Stimulated activated CD8-positive, alpha-beta memory T cell treated with anti-CD3 and anti-CD28 coated beads, Interleukin-2, amount 100 ng/mL, for 48 hours (primary cell): Measurements from ENCODE around the gene SLC15A2.
"Not testable (repeated sequence)": the region's sequence is repeated elsewhere in the genome, so short reads cannot be mapped to it uniquely, and the experiment has no call there.

ENCODE experiments used
- DNase-seq, 2 donors: peaks; one replicate each; pipeline ENCODE4 v3.0.0-alpha.2; 2020; ENCODE audit warnings: low read depth in 2 of 2

Gene SLC15A2, protein sequence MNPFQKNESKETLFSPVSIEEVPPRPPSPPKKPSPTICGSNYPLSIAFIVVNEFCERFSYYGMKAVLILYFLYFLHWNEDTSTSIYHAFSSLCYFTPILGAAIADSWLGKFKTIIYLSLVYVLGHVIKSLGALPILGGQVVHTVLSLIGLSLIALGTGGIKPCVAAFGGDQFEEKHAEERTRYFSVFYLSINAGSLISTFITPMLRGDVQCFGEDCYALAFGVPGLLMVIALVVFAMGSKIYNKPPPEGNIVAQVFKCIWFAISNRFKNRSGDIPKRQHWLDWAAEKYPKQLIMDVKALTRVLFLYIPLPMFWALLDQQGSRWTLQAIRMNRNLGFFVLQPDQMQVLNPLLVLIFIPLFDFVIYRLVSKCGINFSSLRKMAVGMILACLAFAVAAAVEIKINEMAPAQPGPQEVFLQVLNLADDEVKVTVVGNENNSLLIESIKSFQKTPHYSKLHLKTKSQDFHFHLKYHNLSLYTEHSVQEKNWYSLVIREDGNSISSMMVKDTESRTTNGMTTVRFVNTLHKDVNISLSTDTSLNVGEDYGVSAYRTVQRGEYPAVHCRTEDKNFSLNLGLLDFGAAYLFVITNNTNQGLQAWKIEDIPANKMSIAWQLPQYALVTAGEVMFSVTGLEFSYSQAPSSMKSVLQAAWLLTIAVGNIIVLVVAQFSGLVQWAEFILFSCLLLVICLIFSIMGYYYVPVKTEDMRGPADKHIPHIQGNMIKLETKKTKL

DNA sequence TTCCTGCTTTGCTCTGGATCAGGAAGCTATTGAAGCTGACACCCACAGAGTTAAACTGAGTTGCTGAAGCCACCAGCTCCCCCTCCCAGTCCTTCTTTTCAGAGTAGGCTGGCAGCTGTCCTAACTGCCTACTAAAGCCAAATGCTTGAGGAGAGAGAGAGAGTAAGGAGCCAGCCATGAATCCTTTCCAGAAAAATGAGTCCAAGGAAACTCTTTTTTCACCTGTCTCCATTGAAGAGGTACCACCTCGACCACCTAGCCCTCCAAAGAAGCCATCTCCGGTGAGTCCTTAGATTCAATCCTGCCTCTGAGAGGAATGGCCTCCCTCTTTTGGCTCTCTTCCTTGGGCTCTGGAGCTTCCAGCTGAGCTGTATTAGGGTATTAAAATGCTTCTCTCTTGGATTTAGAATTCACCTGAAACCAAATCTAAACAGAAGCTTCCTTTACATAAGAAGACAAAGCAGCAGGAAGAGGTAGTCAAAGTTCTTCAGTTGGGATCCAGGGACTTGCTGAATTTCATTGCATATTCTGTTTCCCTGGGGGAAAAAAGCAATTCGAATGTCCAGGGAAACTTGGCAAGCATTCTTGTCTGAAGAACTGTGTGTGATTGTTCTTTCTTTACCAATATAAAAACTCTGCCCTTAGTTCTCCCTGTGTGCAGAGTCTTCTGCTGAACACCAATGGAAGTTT, at the start of gene SLC15A2:
TSS of gene SLC15A2 (plus strand) at position 101 of the 690 bp plus-strand sequence. CDS start at position 177, 76 bp downstream.
- no peak for DNase-seq

DNA sequence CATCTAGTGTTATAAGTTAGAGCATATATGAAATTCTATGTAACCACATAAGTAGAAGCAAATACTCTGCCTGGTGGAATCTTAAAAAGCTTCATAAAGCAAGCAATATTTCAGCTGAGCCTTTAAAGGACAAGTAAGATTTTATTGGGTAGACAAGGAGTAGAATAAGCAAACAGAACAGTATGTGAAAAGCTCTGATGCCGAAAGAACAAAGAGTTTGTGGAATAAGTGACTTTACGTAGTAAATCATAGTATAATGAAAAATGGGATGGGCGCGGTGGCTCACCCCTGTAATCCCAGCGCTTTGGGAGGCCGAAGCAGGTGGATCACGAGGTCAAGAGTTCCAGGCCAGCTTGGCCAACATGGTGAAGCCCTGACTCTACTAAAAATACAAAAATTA, 49.3 kb upstream of the SLC15A2 start:
- DNase-seq = no peak

DNA sequence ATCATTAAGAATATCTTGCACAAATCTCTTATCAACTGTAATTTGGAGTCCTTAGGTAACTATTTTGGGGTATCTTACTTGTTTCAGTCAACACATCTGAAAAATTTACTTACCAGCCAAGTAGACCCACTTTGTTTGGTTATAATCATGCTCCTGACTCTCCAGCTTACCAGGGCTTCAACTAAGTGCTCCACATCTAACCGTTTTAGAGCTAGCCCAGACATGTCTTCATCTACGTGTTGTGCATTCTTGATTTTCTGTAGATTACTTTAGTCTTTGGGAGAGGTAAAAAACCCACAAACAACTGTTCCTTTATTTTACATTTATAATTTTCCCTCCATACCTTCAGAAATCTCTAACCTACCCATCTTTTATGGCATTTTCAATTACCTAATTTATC, 41.9 kb upstream of the SLC15A2 start:
- DNase-seq = no peak

DNA sequence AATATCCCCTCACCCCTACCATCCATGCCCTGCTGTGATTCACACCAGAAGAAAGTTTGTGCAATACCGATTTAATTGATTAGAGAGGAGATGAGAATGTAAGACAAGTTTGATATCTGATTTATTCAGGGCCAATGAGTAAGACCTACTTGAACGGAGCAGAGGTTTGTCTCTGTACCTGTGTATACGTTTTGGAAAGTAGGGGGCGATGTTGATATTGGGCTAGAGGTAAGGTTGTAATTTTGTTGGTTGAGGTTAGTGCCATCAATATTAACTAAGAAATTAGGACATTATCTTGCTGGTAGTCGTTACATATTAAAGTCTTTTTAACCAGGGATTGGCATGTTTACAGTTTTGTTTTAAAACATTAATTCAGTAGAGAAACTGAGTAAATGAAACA, 38.6 kb upstream of the SLC15A2 start:
- DNase-seq = no peak

DNA sequence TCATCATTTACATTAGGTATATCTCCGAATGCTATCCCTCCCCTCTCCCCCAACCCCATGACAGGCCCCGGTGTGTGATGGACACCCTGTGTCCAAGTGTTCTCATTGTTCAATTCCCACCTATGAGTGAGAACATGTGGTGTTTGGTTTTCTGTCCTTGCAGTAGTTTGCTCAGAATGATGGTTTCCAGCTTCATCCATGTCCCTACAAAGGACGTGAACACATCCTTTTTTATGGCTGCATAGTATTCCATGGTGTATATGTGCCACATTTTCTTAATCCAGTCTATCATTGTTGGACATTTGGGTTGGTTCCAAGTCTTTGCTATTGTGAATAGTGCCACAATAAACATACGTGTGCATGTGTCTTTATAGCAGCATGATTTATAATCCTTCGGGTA, 36.4 kb upstream of the SLC15A2 start:
- not testable (repeated sequence) for DNase-seq

DNA sequence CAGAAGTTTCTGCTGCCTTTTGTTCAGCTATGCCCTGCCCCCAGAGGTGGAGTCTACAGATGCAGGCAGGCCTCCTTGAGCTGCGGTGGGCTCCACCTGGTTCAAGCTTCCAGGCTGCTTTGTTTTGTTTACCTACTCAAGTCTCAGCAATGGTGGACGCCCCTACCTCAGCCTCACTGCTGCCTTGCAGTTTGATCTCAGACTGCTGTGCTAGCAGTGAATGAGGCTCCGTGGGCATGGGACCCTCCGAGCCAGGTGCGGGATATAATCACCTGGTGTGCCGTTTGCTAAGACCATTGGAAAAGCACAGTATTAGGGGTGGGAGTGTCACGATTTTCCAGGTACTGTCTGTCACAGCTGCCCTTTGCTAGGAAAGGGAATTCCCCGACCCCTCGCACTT, 31.0 kb upstream of the SLC15A2 start:
- DNase-seq = not testable (repeated sequence)

DNA sequence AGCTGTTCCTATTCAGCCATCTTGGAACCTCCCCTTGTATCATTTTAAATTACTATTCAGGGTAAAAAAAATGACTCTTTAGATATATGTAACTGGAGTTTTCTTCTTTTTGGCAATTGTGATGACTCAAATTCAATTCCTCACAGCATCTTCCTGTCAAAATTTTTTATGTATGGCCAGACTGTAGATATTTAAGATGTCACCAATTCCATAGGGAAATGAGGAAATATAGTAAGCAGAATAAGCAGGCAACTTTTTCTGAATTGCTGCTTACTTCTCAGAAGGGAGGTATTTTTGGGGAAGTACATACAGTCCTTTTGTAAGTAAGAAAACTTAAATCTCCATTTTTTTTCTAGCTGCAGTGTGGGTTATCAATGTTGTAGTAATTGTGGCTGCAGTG, 30.4 kb upstream of the SLC15A2 start:
- no peak for DNase-seq

DNA sequence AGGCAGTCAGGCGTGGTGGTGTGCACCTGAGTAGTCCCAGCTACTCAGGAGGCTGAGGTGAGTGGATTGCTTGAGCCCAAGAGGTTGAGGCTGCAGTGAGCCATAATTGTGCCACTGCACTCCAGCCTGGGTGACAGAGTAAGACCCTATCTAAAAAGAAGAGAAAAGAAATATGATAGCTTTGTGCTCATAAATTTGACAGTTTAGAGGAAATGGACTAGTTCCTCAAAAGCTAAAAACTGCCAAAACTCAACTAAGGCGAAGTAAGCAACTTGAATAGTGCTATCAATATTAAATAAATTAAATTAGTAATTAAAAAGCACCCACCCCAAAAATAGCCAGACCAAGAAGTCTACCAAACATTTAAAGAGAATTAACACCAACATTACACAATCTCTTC, 24.5 kb upstream of the SLC15A2 start:
- DNase-seq = no peak

DNA sequence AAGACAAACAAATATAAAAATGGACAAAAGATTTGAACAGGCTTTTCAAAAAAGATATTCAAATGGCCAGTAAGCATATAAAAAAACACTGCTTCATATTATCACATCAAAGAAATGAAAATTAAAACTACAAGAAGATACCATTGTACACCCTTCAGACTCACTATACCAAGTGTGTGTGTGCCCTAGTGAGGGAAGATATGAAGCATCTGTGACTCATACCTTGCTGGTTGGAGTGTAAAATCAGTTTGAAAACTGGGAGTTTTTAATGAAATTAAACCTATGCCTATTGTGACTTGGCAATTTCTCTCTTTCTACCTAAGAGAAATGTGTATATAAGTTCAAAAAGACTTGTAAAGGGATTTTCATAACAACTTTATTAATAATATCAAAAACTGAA, 23.5 kb upstream of the SLC15A2 start:
- DNase-seq = no peak

DNA sequence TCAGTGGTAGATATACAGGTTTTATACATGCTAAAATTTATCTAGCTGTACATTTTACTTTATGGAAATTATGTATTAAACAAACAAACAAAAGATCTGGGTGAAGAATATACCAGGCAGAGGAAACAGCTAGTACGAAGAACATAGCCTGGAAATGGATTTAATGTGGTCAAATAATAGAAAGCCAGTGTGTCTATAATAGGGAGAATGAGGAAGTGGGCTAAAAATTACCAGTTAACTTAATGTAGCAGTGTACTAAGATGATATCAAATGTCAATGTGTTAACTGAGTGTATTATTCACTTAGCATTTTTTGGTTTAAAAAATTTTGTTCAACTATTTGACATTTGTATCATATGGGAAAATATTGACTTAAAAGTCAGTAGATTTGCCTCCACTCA, 22.8 kb upstream of the SLC15A2 start:
- no peak for DNase-seq

DNA sequence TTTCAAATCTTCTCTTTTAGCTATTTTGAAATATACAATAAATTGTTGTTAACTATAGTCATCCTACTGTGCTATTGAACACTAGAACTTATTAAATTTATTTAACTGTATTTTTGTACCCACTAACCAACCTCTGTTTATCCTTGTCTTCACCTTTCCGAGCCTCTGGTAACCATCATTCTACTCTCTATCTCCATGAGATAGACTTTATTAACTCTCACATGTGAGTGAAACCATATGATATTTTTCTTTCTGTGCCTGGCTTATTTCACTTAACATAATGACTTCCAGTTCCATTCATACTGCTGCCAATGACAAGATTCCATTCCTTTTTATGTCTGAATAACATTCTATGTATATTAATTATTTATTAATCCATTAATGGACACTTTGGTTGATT, 15.8 kb upstream of the SLC15A2 start:
- no peak for DNase-seq

DNA sequence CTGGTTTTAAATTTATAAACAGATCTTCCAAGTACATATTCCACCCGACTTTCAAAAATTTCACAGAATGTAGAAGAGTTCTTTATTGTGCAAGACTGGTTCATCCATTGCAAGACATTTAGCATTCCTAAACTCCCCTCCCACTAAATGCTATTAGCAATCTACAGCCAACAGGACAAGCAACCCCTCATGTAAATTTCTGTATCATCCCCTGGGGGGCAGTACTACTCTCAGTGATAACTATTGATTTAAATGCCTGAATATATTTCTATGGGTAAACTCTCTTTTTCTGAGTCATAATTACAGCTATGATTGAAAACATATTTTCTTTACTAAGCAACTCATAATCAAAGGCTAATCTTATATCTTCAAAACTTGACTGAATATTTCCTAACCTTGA, 10.7 kb upstream of the SLC15A2 start:
- DNase-seq = no peak

DNA sequence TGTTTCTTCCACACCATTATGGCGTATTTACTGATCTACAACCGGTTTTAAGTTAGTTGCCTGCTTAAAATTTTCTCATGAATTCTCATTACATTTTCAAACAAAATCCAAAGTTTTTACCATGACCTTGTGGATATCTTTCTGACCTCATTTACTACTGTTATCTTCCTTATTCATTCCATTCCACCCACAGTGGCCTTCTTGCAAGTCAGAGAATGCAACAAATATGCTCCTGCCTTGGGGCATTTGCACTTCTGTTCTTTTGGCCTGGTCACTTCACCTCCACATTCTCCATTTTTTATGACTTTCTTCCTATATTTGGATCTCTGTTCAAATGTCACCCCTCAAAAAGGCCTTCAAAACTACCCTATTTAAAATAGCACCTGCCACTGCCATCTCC, 8.8 kb upstream of the SLC15A2 start:
- no peak for DNase-seq

DNA sequence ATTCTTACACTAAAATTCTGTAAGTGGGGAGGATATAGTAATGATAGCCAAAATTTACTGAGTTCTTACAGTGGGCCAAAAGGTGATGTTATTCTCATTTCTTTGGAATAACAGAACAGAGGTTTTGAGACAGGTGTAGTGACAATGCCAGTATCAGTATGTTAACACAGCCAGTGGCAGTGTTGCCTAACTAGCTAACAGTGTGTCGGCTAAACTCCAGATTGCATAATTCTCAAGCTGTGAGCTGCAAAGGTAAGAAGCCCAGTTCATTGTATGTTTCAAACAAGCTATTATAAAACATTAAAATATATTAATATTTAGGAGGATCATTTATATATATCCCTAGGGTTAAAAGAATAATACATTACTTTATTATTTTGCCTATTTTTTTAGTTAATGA, 920 bp downstream of the SLC15A2 start:
- DNase-seq = no peak

DNA sequence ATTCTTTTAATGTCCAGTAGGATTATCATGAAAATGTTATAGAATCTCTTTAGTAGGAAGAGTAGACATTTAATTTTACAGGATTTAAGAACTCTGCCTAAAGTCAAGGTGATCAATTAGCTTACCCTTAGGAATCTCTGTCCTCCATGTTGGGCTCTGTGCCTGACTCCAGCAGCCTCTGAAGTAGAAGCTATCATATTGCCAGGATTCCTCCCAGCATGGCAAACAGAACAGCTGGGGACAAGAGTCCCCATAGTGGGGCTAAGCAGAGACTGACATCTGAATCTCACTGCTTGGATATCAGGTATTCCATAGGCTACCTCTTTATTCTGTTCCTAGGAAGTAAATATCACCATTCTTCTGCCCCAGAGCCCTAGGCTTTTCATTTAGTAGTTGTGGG, 1.5 kb downstream of the SLC15A2 start:
- DNase-seq = no peak

DNA sequence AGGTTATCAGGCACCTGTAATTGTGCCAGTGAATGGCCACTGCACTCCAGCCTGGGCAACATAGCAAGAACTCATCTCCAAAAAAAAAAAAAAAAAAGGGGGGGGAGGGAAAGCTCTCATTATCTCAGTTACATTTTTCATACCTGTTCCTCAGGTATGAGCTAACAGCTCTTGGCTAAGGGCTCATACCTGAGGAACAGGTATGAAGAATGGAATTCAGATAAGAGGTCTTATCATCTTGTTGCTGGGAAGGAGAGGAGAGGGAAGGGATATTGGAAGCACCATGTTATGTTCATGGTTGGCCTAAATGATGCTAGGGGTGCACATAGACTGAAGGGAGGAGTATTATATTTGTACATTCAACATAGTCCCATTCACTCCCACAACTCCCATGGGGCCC, 2.6 kb downstream of the SLC15A2 start:
- DNase-seq = no peak

DNA sequence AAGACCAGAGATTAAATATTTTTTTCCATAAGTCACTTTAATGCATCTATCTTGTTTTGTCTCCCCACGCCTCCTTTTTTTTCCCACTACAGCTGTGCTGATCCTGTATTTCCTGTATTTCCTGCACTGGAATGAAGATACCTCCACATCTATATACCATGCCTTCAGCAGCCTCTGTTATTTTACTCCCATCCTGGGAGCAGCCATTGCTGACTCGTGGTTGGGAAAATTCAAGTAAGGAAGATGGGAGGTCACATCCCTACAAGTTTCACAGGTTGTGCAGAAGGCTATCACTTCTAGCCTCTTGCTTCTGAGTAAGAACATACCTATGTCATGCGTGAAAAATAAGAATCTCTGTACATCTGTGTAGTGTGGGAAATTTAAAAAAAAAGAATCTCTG, 3.1 kb downstream of the SLC15A2 start:
- DNase-seq = no peak

DNA sequence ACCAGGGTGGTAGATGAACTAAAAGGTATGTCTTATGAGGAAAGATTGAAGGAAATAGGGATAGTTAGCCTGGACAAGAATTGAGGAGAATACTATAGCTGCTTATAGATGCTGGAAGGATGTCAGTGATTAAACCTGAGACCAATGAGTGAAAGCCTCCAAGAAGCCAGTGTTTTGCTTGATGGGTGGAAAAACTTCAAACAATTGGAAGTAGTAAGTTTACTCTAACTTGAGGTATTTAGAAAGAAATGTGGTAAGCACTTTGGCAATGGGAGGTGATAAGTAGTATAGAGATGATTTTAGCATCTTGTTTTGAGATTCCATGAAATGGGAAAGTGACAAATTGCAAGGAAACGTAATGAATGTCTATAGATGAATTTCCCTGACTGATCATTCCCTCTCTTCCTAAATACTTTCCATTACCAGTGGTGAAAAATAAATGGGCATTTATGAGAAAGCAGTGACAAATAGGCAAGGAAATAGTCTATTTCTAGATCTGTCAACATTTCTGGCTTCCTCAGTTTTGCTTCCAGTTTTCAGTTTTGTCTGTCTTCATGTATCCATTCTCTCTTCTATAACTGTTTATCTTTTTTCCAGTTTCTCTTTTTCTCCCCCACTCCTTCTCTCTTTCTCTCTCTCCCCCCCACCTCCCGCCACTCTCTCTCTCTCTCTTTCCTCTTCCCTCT, 19.2 kb downstream of the SLC15A2 start:
- DNase-seq = no peak

DNA sequence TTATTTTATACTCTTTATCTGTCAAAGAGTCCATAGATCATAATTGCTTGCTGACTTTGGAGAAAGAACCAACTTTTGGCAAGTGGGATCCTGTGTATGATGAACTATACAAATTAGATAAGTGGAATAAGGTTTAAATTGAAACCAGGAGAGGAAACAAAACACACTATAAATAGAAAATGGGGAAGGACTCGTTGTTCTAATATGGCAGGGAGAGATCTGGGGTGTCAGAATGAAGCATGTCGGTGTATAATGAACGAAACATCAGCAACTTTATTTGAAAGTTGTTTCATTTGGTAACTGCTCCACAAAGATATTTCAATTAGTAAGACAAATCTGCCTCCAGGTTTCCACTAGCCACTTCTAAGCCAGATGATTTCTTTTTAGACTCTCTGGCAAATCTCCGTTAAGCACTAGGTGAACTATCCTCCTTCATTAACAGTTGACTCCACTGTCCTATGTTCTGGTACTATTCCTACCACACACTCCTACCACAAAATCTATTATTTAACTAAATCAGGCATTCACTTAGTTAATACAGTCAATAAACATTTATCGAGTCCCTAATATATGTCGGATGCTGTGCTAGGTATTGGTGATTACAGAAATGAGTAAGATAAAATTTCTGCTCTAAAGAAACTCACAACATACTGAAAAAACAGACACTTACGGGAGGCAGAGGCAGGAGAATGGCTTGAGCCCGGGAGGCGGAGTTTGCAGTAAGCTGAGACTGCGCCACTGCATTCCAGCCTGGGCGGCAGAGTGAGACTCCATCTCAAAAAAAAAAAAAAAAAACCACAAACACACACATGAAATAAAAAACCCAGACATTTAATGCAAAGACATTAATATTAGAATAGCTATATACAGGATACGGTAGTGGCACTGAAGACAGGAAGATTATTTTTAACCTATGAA, 20.1 kb downstream of the SLC15A2 start:
- DNase-seq = no peak

DNA sequence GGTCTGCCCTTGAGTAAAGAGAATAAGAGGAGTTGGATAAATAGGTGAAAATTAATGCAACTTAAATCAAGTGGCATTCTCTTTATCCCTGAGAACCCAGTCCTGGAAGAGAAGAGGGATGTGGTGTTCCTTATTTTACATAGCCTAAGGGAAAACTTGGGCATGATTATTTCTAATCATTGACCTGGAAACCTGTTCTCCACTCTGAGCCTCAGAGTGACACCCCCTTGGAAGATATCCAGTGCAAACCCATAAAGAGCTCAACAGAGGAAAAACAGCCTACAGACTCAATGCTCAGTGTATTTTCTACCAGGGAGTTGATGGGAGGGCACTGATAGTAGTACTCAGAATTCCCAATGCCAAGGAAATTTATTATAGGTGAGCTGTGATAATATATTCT, 22.0 kb downstream of the SLC15A2 start:
- no peak for DNase-seq
